H54 (cell line): Measurements from ENCODE around the gene CCL19.

Experiments used
- DNase-seq: peaks from one replicate; pipeline ENCODE4 v3.0.0; 2011; ENCODE audit warnings: low spot score, mixed read lengths; ENCODE audit not compliant: insufficient read length
- FAIRE-seq: peaks from 3 replicates; lab custom pipeline; 2011; peaks lifted over from hg19 to GRCh38; lab: Jason Lieb, UNC
- POLR2A ChIP-seq: IDR thresholded peaks from 2 replicates; pipeline ENCODE4 v1.6.1; 2011; ENCODE audit warnings: low read depth, mild to moderate bottlenecking, low read length

Gene CCL19

GRCh38 chr9:34712140-34712539, 21.1 kb upstream of the CCL19 start:
- no peak for FAIRE-seq
- no peak for TF ChIP-seq POLR2A
- DNase-seq: no peak

DNA sequence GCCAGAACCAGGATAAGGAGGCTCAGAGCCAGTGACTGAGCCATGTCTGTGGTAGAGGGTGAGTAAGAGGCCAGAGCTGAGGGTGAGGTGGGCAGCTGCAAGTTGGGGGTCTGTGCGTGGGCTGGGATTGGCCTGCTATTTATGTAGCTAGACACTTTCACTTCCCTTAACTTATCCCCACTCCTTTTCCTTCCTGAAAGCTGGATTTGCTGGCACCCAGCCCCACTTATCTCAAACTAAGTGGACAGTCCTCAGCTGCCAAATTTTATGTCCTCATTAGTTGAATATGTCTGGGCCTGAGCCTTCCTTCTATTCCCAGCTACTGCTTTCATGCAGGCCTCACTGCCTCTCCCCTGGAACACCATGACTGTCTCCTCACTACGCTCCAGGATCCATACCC, 18.9 kb upstream of the CCL19 start, which contains the start of gene CCL21:
TSS of gene CCL21 (minus strand) at position 114 of the 400 bp plus-strand sequence. CDS start at position 44, 70 bp downstream.
- no peak for TF ChIP-seq POLR2A
- DNase-seq: no peak
- FAIRE-seq: no peak

DNA sequence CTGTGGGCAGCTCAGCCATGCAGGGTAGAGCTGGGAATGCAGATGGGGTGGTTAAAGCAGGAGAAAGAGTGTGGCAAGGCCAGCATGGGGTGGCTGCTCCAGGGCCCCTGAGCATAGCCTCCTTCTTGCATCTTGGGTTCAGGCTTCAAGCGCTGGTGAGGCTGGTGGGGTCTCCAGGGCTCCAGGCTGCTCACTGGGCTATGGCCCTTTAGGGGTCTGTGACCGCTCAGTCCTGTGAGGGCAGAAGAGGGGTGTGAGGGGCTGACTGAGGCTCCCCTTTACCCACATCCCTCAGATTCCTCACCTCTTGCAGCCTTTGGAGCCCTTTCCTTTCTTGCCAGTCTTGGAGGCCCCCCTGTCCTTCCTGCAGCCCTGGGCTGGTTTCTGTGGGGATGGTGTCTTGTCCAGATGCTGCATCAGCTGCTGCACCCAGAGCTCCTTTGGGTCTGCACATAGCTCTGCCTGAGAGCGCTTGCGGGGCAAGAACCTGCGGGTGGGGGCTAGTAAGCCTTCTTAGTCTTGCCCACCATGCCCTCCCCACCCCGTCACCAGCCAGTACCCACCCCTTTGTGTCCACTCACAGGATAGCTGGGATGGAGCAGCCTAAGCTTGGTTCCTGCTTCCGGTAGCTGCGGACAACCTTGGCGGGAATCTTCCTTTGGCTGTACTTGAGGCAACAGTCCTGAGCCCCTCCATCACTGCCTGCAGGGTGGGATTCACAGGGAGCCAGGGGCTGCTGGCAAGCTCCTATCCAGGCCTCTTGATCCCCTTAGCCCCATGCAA, 18.3 kb upstream of the CCL19 start:
- FAIRE-seq (no peak), DNase-seq (no peak)
- TF ChIP-seq POLR2A: no peak

GRCh38 chr9:34707130-34707529, 16.1 kb upstream of the CCL19 start:
- no peak for DNase-seq
- FAIRE-seq: no peak

GRCh38 chr9:34701769-34702736, 11.0 kb upstream of the CCL19 start:
- no peak for TF ChIP-seq POLR2A
- peak; percentile 48 for FAIRE-seq
- DNase-seq: peak; percentile 83

More at GRCh38 chr9:34707130-34707529, 16.1 kb upstream of the CCL19 start:
- TF ChIP-seq POLR2A: no peak

- DNase-seq: peak; percentile 70
- no peak for TF ChIP-seq POLR2A
- FAIRE-seq: no peak
Observed at GRCh38 chr9:34701023-34701768, 10.1 kb upstream of the CCL19 start.

GRCh38 chr9:34694811-34695210, 3.7 kb upstream of the CCL19 start:
- no peak for TF ChIP-seq POLR2A
- DNase-seq (no peak), FAIRE-seq (no peak)

GRCh38 chr9:34693560-34693959, 2.5 kb upstream of the CCL19 start:
- FAIRE-seq: no peak
- DNase-seq: no peak
- TF ChIP-seq POLR2A: no peak

GRCh38 chr9:34691936-34692315, 850 bp upstream of the CCL19 start:
- no peak for DNase-seq
- FAIRE-seq: no peak
- TF ChIP-seq POLR2A: no peak

DNA sequence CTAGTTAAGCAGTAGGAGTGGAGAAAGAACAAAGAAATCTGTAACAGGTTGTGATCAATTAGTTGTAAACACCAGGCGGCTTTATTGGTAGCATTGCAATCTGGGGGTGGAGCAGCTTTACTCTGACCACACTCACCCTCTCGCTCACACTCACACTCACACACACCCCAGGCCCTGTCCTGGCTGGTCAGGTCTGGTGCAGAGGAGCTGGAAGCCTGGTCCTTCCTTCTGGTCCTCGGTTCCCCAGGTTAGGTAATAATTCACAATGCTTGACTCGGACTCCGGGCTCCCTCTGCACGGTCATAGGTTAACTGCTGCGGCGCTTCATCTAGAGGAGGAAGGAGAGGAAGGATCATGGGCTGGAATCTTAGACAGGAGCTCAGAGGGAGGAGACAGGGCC, 1.6 kb downstream of the CCL19 start:
- no peak for TF ChIP-seq POLR2A
- DNase-seq: no peak
- FAIRE-seq: no peak

DNA sequence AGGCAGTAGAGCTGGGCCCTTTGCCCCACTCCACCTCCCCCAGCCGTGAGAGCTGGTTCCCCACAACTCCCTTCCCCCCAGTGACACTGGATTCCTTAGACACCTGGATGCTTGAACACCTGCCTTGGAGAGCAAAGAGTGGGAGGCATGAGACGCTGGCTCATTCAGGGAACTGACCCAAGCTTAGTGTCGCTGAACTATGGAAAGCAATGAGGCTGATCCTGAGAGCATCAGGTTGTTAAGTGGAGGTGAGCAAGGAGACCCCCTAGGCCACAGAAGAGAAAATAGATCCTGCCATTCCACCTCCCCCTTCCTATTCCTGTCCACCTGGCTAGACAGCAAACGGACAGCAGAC, 2.0 kb downstream of the CCL19 start:
- DNase-seq: no peak
- no peak for FAIRE-seq
- no peak for TF ChIP-seq POLR2A

DNA sequence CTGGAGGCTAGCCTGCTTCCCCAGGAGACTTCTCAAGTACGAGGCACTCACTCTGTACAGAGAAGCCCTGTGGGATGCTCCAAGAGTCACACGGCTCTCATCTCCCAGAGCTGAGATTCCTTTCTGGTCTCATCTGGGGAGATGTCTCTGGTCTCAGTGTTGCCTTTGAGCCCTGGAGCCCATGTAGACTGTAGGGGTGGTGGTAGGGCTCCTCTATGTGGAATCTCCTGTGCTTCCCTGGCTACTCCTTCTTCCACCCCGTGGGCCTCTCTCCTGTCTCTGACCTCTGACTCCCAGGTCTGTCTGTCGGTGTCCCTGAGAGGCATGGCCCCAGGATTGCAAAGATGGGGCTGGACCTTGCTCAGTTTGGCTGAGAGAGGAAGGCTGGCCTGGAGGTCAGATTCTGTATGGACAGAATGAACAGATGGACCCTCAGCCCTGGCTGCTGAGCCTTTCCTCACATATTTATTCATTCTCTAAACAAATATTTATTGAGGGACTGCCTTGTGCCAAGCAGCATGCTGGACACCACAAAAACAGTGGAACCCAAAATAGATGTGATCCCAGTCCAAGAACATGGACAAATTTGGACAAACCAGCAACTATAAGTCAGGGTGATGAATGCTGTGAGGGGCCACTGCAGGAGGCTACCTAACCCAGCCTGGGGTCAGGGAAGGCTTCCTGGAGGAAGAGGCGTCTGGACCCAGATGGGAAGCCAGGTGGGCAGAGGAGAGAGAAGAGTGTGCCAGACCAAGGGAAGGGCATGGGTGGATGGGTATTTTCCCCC, 2.6 kb downstream of the CCL19 start:
- no peak for TF ChIP-seq POLR2A
- no peak for FAIRE-seq
- no peak for DNase-seq
